Liver (tissue), 3 donors: ENCODE results near the gene C1QL1.

Experiments used
- ATF3 ChIP-seq: IDR thresholded peaks from 2 replicates; pipeline ENCODE4 v1.6.1; 2016; ENCODE audit warnings: antibody characterized with exemption
- CTCF ChIP-seq: fragments of 150-350 bp; IDR thresholded peaks from 2 replicates; pipeline ENCODE4 v1.5.1; 2017; ENCODE audit warnings: improper control_type of control experiment, low read depth, low read length; ENCODE audit not compliant: missing input control
- EGR1 ChIP-seq, 2 donors: IDR thresholded peaks; 2 replicates each; pipeline ENCODE4 v1.6.1; 2016 to 2018; ENCODE audit warnings: antibody characterized with exemption in 2 of 2, low read depth in 2 of 2
- FOXA1 ChIP-seq: IDR thresholded peaks from 2 replicates; pipeline ENCODE4 v1.6.1; 2016; ENCODE audit warnings: antibody characterized with exemption
- HNF4G ChIP-seq: IDR thresholded peaks from 2 replicates; pipeline ENCODE4 v1.6.1; 2016; ENCODE audit warnings: antibody characterized with exemption
- JUND ChIP-seq, 2 donors: IDR thresholded peaks; 2 replicates each; pipeline ENCODE4 v1.6.1; 2016; ENCODE audit warnings: antibody characterized with exemption in 2 of 2
- RAD21 ChIP-seq, 2 donors: IDR thresholded peaks; 2 replicates each; pipeline ENCODE4 v1.6.1; 2016; ENCODE audit warnings: antibody characterized with exemption in 2 of 2, mild to moderate bottlenecking in 2 of 2
- REST ChIP-seq: IDR thresholded peaks from 2 replicates; pipeline ENCODE4 v1.6.1; 2016; ENCODE audit warnings: antibody characterized with exemption, mild to moderate bottlenecking
- TAF1 ChIP-seq: conservative IDR thresholded peaks from 2 replicates; pipeline ENCODE4 v1.6.1; 2016; ENCODE audit warnings: antibody characterized with exemption, mild to moderate bottlenecking
- YY1 ChIP-seq: IDR thresholded peaks from 2 replicates; pipeline ENCODE4 v1.6.1; 2016; ENCODE audit warnings: antibody characterized with exemption, mild to moderate bottlenecking
- ZBTB33 ChIP-seq: IDR thresholded peaks from 2 replicates; pipeline ENCODE4 v1.6.1; 2016; ENCODE audit warnings: antibody characterized with exemption
- donor health status: healthy.
- donor health status: healthy.

GRCh38 chr17:45001310-45001709 is 33.2 kb upstream of the C1QL1 start:
- TF ChIP-seq CTCF (no peak), ATF3 (no peak), FOXA1 (no peak), ZBTB33 (no peak), REST (no peak), HNF4G (no peak), JUND (IDR thresholded peaks at IDR 0.05) (no peak), EGR1 (IDR thresholded peaks at IDR 0.05; ENCODE audit: low read depth in 2 of 2) (no peak), RAD21 (IDR thresholded peaks at IDR 0.05) (no peak), TAF1 (no peak), YY1 (no peak)
